HEK293 (cell line): ENCODE measurements around the gene EDNRA.

Source experiments
- CTCF ChIA-PET: fragments of 350-600 bp; formaldehyde crosslinking; extraction: SDS; loops from one replicate; lab custom pipeline; 2021; ENCODE audit warnings: antibody characterized with exemption; lab: Yijun Ruan, JAX
- POLR2A ChIA-PET: fragments of 300-600 bp; formaldehyde crosslinking; extraction: SDS; loops from one replicate; lab custom pipeline; 2020; ENCODE audit warnings: antibody characterized with exemption, inconsistent platforms; lab: Yijun Ruan, JAX
- H3K27ac ChIP-seq: fragments of 200-500 bp; sonication (Bioruptor generic); 2 replicates; pipeline ENCODE4 v1.5.1; 2014; ENCODE audit warnings: low read depth, low read length, control low read depth, inconsistent platforms; ENCODE audit errors: extremely low read depth
- H3K36me3 ChIP-seq, 2 experiments: fragments of 200-500 bp in 1 of 2; sonication (Bioruptor generic) in 1 of 2; 1 replicate in 1 of 2; 2 replicates in 1 of 2; pipeline ENCODE4 v1.5.1; 2014 to 2017; ENCODE audit warnings: inconsistent platforms in 2 of 2, low read length in 2 of 2; ENCODE audit not compliant: control insufficient read depth in 2 of 2, insufficient read depth in 1 of 2
- H3K4me1 ChIP-seq: fragments of 200-500 bp; sonication (Bioruptor generic); 2 replicates; pipeline ENCODE4 v1.5.1; 2014; ENCODE audit warnings: mild to moderate bottlenecking, low read length, inconsistent platforms; ENCODE audit not compliant: control insufficient read depth, insufficient read depth
- H3K4me3 ChIP-seq: 2 replicates; pipeline ENCODE4 v1.5.1; 2011; ENCODE audit warnings: low read depth, mild to moderate bottlenecking, control low read depth, low read length, moderate library complexity
- H3K9me3 ChIP-seq: fragments of 200-500 bp; sonication (Bioruptor generic); 2 replicates; pipeline ENCODE4 v1.5.1; 2014; ENCODE audit warnings: low read depth, low read length, inconsistent platforms; ENCODE audit not compliant: control insufficient read depth, insufficient read depth
- FEZF1 ChIP-seq: fragments of 450-650 bp; formaldehyde crosslinking; IDR thresholded peaks from 2 replicates; pipeline ENCODE4 v1.5.1; 2016; ENCODE audit warnings: missing biosample characterization, missing genetic modification characterization
- GLI4 ChIP-seq: fragments of 450-650 bp; formaldehyde crosslinking; IDR thresholded peaks from 2 replicates; pipeline ENCODE4 v1.5.1; 2016; ENCODE audit warnings: missing biosample characterization, missing genetic modification characterization
- GLIS1 ChIP-seq: fragments of 450-650 bp; formaldehyde crosslinking; IDR thresholded peaks from 2 replicates; pipeline ENCODE4 v1.5.1; 2016; ENCODE audit warnings: missing biosample characterization, missing genetic modification characterization
- IKZF3 ChIP-seq: fragments of 450-650 bp; IDR thresholded peaks from 2 replicates; pipeline ENCODE4 v1.5.0; 2018; ENCODE audit warnings: missing biosample characterization, mild to moderate bottlenecking, missing genetic modification characterization, moderate library complexity
- KLF1 ChIP-seq: fragments of 450-650 bp; formaldehyde crosslinking; IDR thresholded peaks from 2 replicates; pipeline ENCODE4 v1.5.1; 2016; ENCODE audit warnings: missing biosample characterization, missing genetic modification characterization
- KLF16 ChIP-seq: fragments of 450-650 bp; formaldehyde crosslinking; IDR thresholded peaks from 2 replicates; pipeline ENCODE4 v1.5.1; 2017; ENCODE audit warnings: missing biosample characterization, missing genetic modification characterization
- KLF7 ChIP-seq: fragments of 450-650 bp; formaldehyde crosslinking; IDR thresholded peaks from 2 replicates; pipeline ENCODE4 v1.5.1; 2016; ENCODE audit warnings: missing biosample characterization, missing genetic modification characterization, borderline replicate concordance
- MEIS1 ChIP-seq: sonication (generic); formaldehyde crosslinking; IDR thresholded peaks from 2 replicates; pipeline ENCODE4 v1.8.1; 2022; ENCODE audit warnings: missing genetic modification reagents, mild to moderate bottlenecking, borderline replicate concordance
- SP3 ChIP-seq: fragments of 450-650 bp; formaldehyde crosslinking; IDR thresholded peaks from 2 replicates; pipeline ENCODE4 v1.5.1; 2016; ENCODE audit warnings: missing biosample characterization, missing genetic modification characterization
- TRIM28 ChIP-seq: IDR thresholded peaks from 2 replicates; pipeline ENCODE4 v1.6.1; 2011; ENCODE audit warnings: low read length, control low read depth, borderline replicate concordance
- WT1 ChIP-seq: fragments of 450-650 bp; formaldehyde crosslinking; IDR thresholded peaks from 2 replicates; pipeline ENCODE4 v1.5.1; 2016; ENCODE audit warnings: missing biosample characterization, missing genetic modification characterization
- YY2 ChIP-seq: fragments of 450-650 bp; formaldehyde crosslinking; IDR thresholded peaks from 2 replicates; pipeline ENCODE4 v1.5.1; 2016; ENCODE audit warnings: missing biosample characterization, missing genetic modification characterization
- ZFHX2 ChIP-seq: fragments of 450-650 bp; formaldehyde crosslinking; conservative IDR thresholded peaks from 2 replicates; pipeline ENCODE4 v1.5.1; 2016; ENCODE audit warnings: missing biosample characterization, missing genetic modification characterization
- ZNF132 ChIP-seq: fragments of 450-650 bp; formaldehyde crosslinking; IDR thresholded peaks from 2 replicates; pipeline ENCODE4 v1.5.1; 2017; ENCODE audit warnings: missing biosample characterization, missing genetic modification characterization, borderline replicate concordance
- ZNF140 ChIP-seq: fragments of 450-650 bp; formaldehyde crosslinking; IDR thresholded peaks from 2 replicates; pipeline ENCODE4 v1.5.1; 2016; ENCODE audit warnings: missing biosample characterization, missing genetic modification characterization
- ZNF214 ChIP-seq: fragments of 450-650 bp; formaldehyde crosslinking; IDR thresholded peaks from 2 replicates; pipeline ENCODE4 v1.5.1; 2017; ENCODE audit warnings: missing biosample characterization, mild to moderate bottlenecking, missing genetic modification characterization, borderline replicate concordance
- ZNF239 ChIP-seq: fragments of 450-650 bp; formaldehyde crosslinking; IDR thresholded peaks from 2 replicates; pipeline ENCODE4 v1.5.1; 2016; ENCODE audit warnings: missing biosample characterization, missing genetic modification characterization
- ZSCAN30 ChIP-seq: fragments of 450-650 bp; IDR thresholded peaks from 2 replicates; pipeline ENCODE4 v1.5.1; 2018; ENCODE audit warnings: missing biosample characterization, mild to moderate bottlenecking, missing genetic modification characterization, moderate library complexity
- TF ChIP-seq, protein P1 (sequence below): fragments of 450-650 bp; formaldehyde crosslinking; IDR thresholded peaks from 2 replicates; pipeline ENCODE4 v1.5.1; 2017; ENCODE audit warnings: missing biosample characterization, missing genetic modification characterization
- TF ChIP-seq, protein P2 (sequence below): fragments of 450-650 bp; formaldehyde crosslinking; IDR thresholded peaks from 2 replicates; pipeline ENCODE4 v1.5.1; 2017; ENCODE audit warnings: missing biosample characterization, mild to moderate bottlenecking, missing genetic modification characterization, moderate library complexity
- TF ChIP-seq, protein P3 (sequence below): fragments of 450-650 bp; formaldehyde crosslinking; IDR thresholded peaks from 2 replicates; pipeline ENCODE4 v1.5.1; 2016; ENCODE audit warnings: missing biosample characterization, missing genetic modification characterization
- TF ChIP-seq, protein P4 (sequence below): fragments of 450-650 bp; formaldehyde crosslinking; IDR thresholded peaks from 2 replicates; pipeline ENCODE4 v1.5.1; 2016; ENCODE audit warnings: missing biosample characterization, missing genetic modification characterization
- TF ChIP-seq, protein P5 (sequence below): fragments of 450-650 bp; formaldehyde crosslinking; IDR thresholded peaks from 2 replicates; pipeline ENCODE4 v1.5.1; 2016; ENCODE audit warnings: missing biosample characterization, missing genetic modification characterization, low read depth
- TF ChIP-seq, protein P6 (sequence below): fragments of 450-650 bp; formaldehyde crosslinking; IDR thresholded peaks from 2 replicates; pipeline ENCODE4 v1.5.0; 2017; ENCODE audit warnings: missing biosample characterization, missing genetic modification characterization, borderline replicate concordance

The EDNRA gene

DNA sequence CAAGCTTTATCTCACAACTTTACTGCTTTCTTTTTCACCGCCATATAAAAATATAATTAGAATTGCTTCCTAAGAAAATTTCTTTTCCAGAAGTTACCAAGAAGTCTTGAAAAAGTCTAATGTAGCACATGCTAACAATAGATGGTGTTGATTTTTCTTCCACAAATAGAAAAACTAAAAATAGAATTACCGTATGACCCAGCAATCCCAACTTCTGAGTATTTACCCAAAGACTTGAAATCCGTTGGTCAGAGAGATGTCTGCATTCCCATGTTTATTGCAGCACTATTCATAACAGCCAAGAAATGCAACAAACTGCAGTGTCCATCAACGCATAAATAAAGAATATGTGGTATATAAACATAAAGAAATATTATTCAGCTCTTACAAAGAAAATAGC, 17.8 kb upstream of the EDNRA start:
- TF ChIP-seq WT1 (no peak), GLIS1 (no peak), TRIM28 (no peak), ZNF239 (tag by site-specific recombination) (no peak), SP3 (no peak), ZNF140 (no peak), ZNF132 (no peak), FEZF1 (tag by site-specific recombination) (no peak), KLF7 (tag by site-specific recombination) (no peak), KLF1 (tag by site-specific recombination) (no peak), ZSCAN30 (tag by site-specific recombination) (no peak), YY2 (tag by site-specific recombination) (no peak), KLF16 (tag by site-specific recombination) (no peak)
- TF ChIP-seq, protein P1, sequence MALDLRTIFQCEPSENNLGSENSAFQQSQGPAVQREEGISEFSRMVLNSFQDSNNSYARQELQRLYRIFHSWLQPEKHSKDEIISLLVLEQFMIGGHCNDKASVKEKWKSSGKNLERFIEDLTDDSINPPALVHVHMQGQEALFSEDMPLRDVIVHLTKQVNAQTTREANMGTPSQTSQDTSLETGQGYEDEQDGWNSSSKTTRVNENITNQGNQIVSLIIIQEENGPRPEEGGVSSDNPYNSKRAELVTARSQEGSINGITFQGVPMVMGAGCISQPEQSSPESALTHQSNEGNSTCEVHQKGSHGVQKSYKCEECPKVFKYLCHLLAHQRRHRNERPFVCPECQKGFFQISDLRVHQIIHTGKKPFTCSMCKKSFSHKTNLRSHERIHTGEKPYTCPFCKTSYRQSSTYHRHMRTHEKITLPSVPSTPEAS (tag by site-specific recombination), result no peak
- TF ChIP-seq, protein P2, sequence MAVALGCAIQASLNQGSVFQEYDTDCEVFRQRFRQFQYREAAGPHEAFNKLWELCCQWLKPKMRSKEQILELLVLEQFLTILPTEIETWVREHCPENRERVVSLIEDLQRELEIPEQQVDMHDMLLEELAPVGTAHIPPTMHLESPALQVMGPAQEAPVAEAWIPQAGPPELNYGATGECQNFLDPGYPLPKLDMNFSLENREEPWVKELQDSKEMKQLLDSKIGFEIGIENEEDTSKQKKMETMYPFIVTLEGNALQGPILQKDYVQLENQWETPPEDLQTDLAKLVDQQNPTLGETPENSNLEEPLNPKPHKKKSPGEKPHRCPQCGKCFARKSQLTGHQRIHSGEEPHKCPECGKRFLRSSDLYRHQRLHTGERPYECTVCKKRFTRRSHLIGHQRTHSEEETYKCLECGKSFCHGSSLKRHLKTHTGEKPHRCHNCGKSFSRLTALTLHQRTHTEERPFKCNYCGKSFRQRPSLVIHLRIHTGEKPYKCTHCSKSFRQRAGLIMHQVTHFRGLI (tag by site-specific recombination), result no peak
- TF ChIP-seq, protein P3, sequence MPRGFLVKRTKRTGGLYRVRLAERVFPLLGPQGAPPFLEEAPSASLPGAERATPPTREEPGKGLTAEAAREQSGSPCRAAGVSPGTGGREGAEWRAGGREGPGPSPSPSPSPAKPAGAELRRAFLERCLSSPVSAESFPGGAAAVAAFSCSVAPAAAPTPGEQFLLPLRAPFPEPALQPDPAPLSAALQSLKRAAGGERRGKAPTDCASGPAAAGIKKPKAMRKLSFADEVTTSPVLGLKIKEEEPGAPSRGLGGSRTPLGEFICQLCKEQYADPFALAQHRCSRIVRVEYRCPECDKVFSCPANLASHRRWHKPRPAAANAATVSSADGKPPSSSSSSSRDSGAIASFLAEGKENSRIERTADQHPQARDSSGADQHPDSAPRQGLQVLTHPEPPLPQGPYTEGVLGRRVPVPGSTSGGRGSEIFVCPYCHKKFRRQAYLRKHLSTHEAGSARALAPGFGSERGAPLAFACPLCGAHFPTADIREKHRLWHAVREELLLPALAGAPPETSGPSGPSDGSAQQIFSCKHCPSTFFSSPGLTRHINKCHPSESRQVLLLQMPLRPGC, result no peak
- Histone ChIP-seq H3K36me3 (no peaks in the 10 kb centered on the region), H3K27ac (no peak overlapping the region), H3K4me1 (no peaks in the 10 kb centered on the region), H3K9me3 (no peaks in the 10 kb centered on the region), H3K4me3 (no peak overlapping the region)
- ChIA-PET POLR2A (no interaction called here), CTCF (interaction anchor here (0.6 kb wide), 1 partner anchor 64 kb away, joined by 3 read pairs; no protein-coding TSS in a partner anchor)

DNA sequence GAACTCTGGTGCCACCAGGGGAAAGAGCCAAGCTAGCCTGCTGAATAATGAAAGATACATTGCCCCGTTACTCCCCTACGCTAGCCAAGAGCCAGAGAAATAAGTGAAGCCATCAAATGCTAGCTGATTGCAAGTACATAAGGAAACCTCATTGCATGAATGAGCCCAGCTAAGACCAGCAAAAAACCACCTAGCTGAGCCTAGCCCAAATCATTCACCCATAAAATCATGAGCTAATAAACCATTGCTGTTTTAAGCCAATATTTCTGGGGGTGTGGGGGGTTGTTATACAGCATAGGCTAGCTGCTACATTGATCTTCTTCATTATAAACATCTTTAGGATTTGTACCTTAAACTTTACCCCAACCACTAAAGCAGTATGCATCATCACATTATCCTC, 15.4 kb upstream of the EDNRA start:
- H3K27ac ChIP-seq, result no peak overlapping the region
- no peak overlapping the region for H3K4me3 ChIP-seq
- no peak for TF ChIP-seq MEIS1
- TF ChIP-seq, protein P4, sequence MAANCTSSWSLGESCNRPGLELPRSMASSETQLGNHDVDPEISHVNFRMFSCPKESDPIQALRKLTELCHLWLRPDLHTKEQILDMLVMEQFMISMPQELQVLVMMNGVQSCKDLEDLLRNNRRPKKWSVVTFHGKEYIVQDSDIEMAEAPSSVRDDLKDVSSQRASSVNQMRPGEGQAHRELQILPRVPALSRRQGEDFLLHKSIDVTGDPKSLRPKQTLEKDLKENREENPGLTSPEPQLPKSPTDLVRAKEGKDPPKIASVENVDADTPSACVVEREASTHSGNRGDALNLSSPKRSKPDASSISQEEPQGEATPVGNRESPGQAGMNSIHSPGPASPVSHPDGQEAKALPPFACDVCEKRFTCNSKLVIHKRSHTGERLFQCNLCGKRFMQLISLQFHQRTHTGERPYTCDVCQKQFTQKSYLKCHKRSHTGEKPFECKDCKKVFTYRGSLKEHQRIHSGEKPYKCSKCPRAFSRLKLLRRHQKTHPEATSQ (tag by site-specific recombination), result no peak
- TF ChIP-seq, protein P5, sequence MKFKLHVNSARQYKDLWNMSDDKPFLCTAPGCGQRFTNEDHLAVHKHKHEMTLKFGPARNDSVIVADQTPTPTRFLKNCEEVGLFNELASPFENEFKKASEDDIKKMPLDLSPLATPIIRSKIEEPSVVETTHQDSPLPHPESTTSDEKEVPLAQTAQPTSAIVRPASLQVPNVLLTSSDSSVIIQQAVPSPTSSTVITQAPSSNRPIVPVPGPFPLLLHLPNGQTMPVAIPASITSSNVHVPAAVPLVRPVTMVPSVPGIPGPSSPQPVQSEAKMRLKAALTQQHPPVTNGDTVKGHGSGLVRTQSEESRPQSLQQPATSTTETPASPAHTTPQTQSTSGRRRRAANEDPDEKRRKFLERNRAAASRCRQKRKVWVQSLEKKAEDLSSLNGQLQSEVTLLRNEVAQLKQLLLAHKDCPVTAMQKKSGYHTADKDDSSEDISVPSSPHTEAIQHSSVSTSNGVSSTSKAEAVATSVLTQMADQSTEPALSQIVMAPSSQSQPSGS, result no peak
- no peak for TF ChIP-seq IKZF3
- no peak for TF ChIP-seq SP3
- no peak for TF ChIP-seq ZNF214
- TF ChIP-seq GLI4 (tag by site-specific recombination), result no peak
- TF ChIP-seq ZFHX2 (tag by site-specific recombination), result no peak
- TF ChIP-seq, protein P6, sequence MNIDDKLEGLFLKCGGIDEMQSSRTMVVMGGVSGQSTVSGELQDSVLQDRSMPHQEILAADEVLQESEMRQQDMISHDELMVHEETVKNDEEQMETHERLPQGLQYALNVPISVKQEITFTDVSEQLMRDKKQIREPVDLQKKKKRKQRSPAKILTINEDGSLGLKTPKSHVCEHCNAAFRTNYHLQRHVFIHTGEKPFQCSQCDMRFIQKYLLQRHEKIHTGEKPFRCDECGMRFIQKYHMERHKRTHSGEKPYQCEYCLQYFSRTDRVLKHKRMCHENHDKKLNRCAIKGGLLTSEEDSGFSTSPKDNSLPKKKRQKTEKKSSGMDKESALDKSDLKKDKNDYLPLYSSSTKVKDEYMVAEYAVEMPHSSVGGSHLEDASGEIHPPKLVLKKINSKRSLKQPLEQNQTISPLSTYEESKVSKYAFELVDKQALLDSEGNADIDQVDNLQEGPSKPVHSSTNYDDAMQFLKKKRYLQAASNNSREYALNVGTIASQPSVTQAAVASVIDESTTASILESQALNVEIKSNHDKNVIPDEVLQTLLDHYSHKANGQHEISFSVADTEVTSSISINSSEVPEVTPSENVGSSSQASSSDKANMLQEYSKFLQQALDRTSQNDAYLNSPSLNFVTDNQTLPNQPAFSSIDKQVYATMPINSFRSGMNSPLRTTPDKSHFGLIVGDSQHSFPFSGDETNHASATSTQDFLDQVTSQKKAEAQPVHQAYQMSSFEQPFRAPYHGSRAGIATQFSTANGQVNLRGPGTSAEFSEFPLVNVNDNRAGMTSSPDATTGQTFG (tag by site-specific recombination), result no peak
- TF ChIP-seq, all 188 proteins: peak for 0
- no peaks in the 10 kb centered on the region for H3K36me3 ChIP-seq
- POLR2A ChIA-PET, result no interaction called here
- H3K9me3 ChIP-seq, result no peaks in the 10 kb centered on the region
- H3K4me1 ChIP-seq, result no peaks in the 10 kb centered on the region
- CTCF ChIA-PET, result no interaction called here
